Fibroblast of mammary gland (primary cell): ENCODE measurements around the gene SH3D21.

ENCODE experiments used
- DNase-seq: peaks from one replicate; pipeline ENCODE4 v3.0.0-alpha.2; 2010; ENCODE audit warnings: low read depth
- H3K4me3 ChIP-seq: 2 replicates; pipeline ENCODE4 v1.5.1; 2011; ENCODE audit warnings: low read depth, mild to moderate bottlenecking, low read length, moderate library complexity; ENCODE audit not compliant: control insufficient read depth
- CTCF ChIP-seq: conservative IDR thresholded peaks from 2 replicates; pipeline ENCODE4 v1.5.1; 2011; ENCODE audit warnings: low read depth, low read length, inconsistent platforms; ENCODE audit not compliant: control insufficient read depth, insufficient read depth

Gene SH3D21

GRCh38 chr1:36327421-36328087, 21.4 kb downstream of the SH3D21 start:
- no peak overlapping the region for H3K4me3 ChIP-seq
- no peak for TF ChIP-seq CTCF
- DNase-seq = peak; percentile 54

GRCh38 chr1:36328088-36328480, 21.9 kb downstream of the SH3D21 start:
- H3K4me3 ChIP-seq = no peak overlapping the region
- no peak for DNase-seq
- no peak for TF ChIP-seq CTCF

- DNase-seq = peak; percentile 33
Observed at GRCh38 chr1:36328713-36329112, 22.5 kb downstream of the SH3D21 start.

GRCh38 chr1:36329817-36330216, 23.6 kb downstream of the SH3D21 start:
- TF ChIP-seq CTCF = no peak
- H3K4me3 ChIP-seq = no peak overlapping the region
- DNase-seq = no peak

More at GRCh38 chr1:36328713-36329112, 22.5 kb downstream of the SH3D21 start:
- H3K4me3 ChIP-seq = no peak overlapping the region
- no peak for TF ChIP-seq CTCF

- H3K4me3 ChIP-seq = no peak overlapping the region
- no peak for TF ChIP-seq CTCF
- DNase-seq = no peak
Observed at GRCh38 chr1:36330940-36331339, 24.8 kb downstream of the SH3D21 start.

GRCh38 chr1:36337830-36338229, 31.7 kb downstream of the SH3D21 start:
- DNase-seq = no peak
- H3K4me3 ChIP-seq = no peak overlapping the region
- TF ChIP-seq CTCF = no peak

GRCh38 chr1:36339215-36339614, 33.0 kb downstream of the SH3D21 start:
- DNase-seq = no peak
- TF ChIP-seq CTCF = no peak
- H3K4me3 ChIP-seq = no peak overlapping the region
